Cardiac septum (tissue), 1 donor: ENCODE results near the gene POLD4. TPM values are rescaled to one million over a fixed set of nuclear protein-coding genes. Genes with fewer than 3 reads are reported as not detected.

Source experiments
- DNase-seq: peaks from one replicate; pipeline ENCODE4 v3.0.0-alpha.2; 2020; ENCODE audit warnings: low spot score
- intact Hi-C: fragments of 100-400 bp; cut with DNase I; formaldehyde crosslinking; loops from one replicate; pipeline ENCODE4 v1.14.0; 2022
- total RNA-seq: library from RNA; stranded (reverse); fragmentation: NEBNext Ultra II Directional; extraction: Animal tissue kit (Norgen Biotek cat#: 25700); gene quantifications from one replicate; pipeline ENCODE4 v1.2.1, GENCODE V29; 2021
- donor health status: DM: no; HTN: no; CAD: no.

POLD4 gene
- total RNA-seq, 1 donor from 2014 or later = 61.6 TPM

GRCh38 chr11:67391304-67392182, 38.2 kb upstream of the POLD4 start, which contains the start of gene RAD9A:
Gene RAD9A (plus strand): TSS chr11:67391986. CDS start chr11:67392045, 59 bp downstream.
- DNase-seq = peak; percentile 98
- intact Hi-C loops = loop anchor here (2.0 to 5.0 kb wide), 3 partner anchors 36 to 115 kb away; partner anchors contain the start of genes RPS6KB2 and TMEM134

- DNase-seq = no peak
- intact Hi-C loops = loop anchor here (2.0 to 5.0 kb wide), 3 partner anchors 36 to 116 kb away; partner anchors contain the start of genes RPS6KB2 and TMEM134
Observed at GRCh38 chr11:67390947-67391303, 37.6 kb upstream of the POLD4 start.

GRCh38 chr11:67389477-67389876, 36.1 kb upstream of the POLD4 start:
- intact Hi-C loops = no loop called here
- DNase-seq = no peak

- DNase-seq = no peak
- intact Hi-C loops = no loop called here
Observed at GRCh38 chr11:67387518-67387917, 34.2 kb upstream of the POLD4 start.

GRCh38 chr11:67387069-67387468, 33.7 kb upstream of the POLD4 start:
- DNase-seq = no peak
- intact Hi-C loops = no loop called here

GRCh38 chr11:67384851-67385366, 31.6 kb upstream of the POLD4 start:
- intact Hi-C loops = loop anchor here (5.0 kb wide), 2 partner anchors 38 to 123 kb away; no protein-coding TSS in a partner anchor
- DNase-seq = no peak

- peak; percentile 94 for DNase-seq
- intact Hi-C loops = loop anchor here (1.0 to 5.0 kb wide), 3 partner anchors 26 to 120 kb away; no protein-coding TSS in a partner anchor
Observed at GRCh38 chr11:67382276-67383136, 29.2 kb upstream of the POLD4 start.

- no peak for DNase-seq
- intact Hi-C loops = loop anchor here (5.0 kb wide), 2 partner anchors 34 to 119 kb away; no protein-coding TSS in a partner anchor
Observed at GRCh38 chr11:67381244-67381972, 28.1 kb upstream of the POLD4 start.

- no peak for DNase-seq
- intact Hi-C loops = loop anchor here (5.0 kb wide), 2 partner anchors 32 to 117 kb away; no protein-coding TSS in a partner anchor
Observed at GRCh38 chr11:67379061-67380058, 26.0 kb upstream of the POLD4 start.

GRCh38 chr11:67378544-67378943, 25.2 kb upstream of the POLD4 start:
- DNase-seq = no peak
- intact Hi-C loops = no loop called here

GRCh38 chr11:67376873-67377808, 23.8 kb upstream of the POLD4 start:
- intact Hi-C loops = no loop called here
- DNase-seq = no peak

GRCh38 chr11:67376063-67376820, 22.9 kb upstream of the POLD4 start:
- DNase-seq = no peak
- intact Hi-C loops = no loop called here

- intact Hi-C loops = no loop called here
- DNase-seq = no peak
Observed at GRCh38 chr11:67375320-67376055, 22.1 kb upstream of the POLD4 start.

GRCh38 chr11:67374571-67375281, 21.4 kb upstream of the POLD4 start:
- no peak for DNase-seq
- intact Hi-C loops = loop anchor here (1.0 kb wide), 1 partner anchor 20 kb away; no protein-coding TSS in a partner anchor
